Progenitor cell of endocrine pancreas (in vitro differentiated cells): ENCODE data around the gene PPM1H. TPM values are rescaled to one million over a fixed set of nuclear protein-coding genes. Genes with fewer than 3 reads are reported as not detected.
"Not testable (repeated sequence)": the region's sequence is repeated elsewhere in the genome, so short reads cannot be mapped to it uniquely, and the experiment has no call there.

Experiments used
- DNase-seq: peaks from one replicate; pipeline ENCODE4 v3.0.0; 2021; ENCODE audit warnings: low spot score; ENCODE audit not compliant: unreplicated experiment
- H3K27ac Mint-ChIP-seq: 2 replicates; pipeline ENCODE4 v1.8.0; 2021; ENCODE audit warnings: mild to moderate bottlenecking, moderate library complexity, mixed read lengths
- H3K27me3 Mint-ChIP-seq: 2 replicates; pipeline ENCODE4 v1.8.0; 2021; ENCODE audit warnings: mixed read lengths
- H3K36me3 Mint-ChIP-seq: 2 replicates; pipeline ENCODE4 v1.8.0; 2022; ENCODE audit warnings: mixed read lengths; ENCODE audit not compliant: insufficient read depth
- H3K4me1 Mint-ChIP-seq: 2 replicates; pipeline ENCODE4 v1.8.0; 2021; ENCODE audit warnings: low read depth, mixed read lengths
- H3K4me3 Mint-ChIP-seq: 2 replicates; pipeline ENCODE4 v1.8.0; 2021; ENCODE audit warnings: low read depth, mild to moderate bottlenecking, moderate library complexity, mixed read lengths
- H3K9me3 Mint-ChIP-seq: 2 replicates; pipeline ENCODE4 v1.8.0; 2021; ENCODE audit warnings: low read depth, mixed read lengths
- CTCF ChIP-seq: fragments of 200-600 bp; sonication (generic); IDR thresholded peaks from one replicate; pipeline ENCODE4 v1.5.0; 2021; ENCODE audit warnings: antibody characterized with exemption, mild to moderate bottlenecking; ENCODE audit not compliant: unreplicated experiment
- total RNA-seq: library from RNA; stranded (reverse); gene quantifications from 2 replicates; pipeline ENCODE4 v1.2.1, GENCODE V29; 2021

PPM1H gene
- total RNA-seq, 1 donor from 2014 or later, result 25.4 TPM

DNA sequence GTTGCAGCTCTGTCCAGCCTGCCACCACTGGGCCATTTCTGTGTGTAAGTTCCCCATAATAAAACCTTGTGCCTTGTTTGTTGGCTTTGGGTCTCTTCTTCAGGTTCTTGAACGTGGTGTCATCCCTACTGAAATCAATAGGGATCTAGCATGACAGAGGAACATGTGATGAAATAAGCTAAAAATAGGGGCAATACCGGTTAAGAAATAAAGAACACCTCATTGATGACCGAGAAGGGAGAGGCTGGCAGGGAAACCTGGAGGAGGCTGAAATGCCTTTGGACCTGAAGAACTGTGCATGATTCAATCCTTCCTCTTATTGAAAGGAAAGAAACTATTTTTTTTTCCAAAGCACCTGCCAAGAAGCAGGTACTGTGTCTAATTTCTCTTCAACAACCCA is 172.3 kb downstream of the PPM1H start:
- Mint-ChIP-seq H3K36me3 (peaks cover 6% of the 10 kb centered on the region), H3K4me3 (no peak overlapping the region), H3K27me3 (peaks cover under 1% of the 10 kb centered on the region), H3K27ac (no peak overlapping the region), H3K4me1 (peaks cover 48% of the 10 kb centered on the region), H3K9me3 (peaks cover 8% of the 10 kb centered on the region)
- TF ChIP-seq CTCF, result no peak
- no peak for DNase-seq

DNA sequence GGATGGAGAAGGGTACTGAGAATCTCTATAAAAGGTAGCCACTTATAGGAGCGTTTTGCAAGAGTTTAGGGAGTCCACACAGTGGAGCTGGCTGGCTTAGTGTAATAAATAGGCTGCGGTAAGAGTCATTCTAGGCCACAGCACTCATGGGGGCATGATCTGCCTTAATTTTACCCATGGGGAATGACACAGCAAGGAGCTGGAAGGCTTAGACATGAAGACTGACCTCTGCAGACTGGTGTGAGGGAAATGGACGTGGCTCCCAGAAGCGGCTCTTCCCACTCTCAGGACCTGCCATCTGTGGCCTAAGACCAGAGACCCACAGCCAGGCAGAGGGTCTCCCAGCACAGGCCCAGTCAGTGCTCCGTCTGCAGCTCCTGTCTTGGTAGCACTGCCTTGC is 173.3 kb downstream of the PPM1H start:
- no peak for TF ChIP-seq CTCF
- Mint-ChIP-seq H3K27ac (no peak overlapping the region), H3K4me1 (peaks cover 48% of the 10 kb centered on the region), H3K27me3 (no peaks in the 10 kb centered on the region), H3K9me3 (peaks cover 8% of the 10 kb centered on the region), H3K36me3 (peaks cover 6% of the 10 kb centered on the region), H3K4me3 (no peak overlapping the region)
- no peak for DNase-seq

DNA sequence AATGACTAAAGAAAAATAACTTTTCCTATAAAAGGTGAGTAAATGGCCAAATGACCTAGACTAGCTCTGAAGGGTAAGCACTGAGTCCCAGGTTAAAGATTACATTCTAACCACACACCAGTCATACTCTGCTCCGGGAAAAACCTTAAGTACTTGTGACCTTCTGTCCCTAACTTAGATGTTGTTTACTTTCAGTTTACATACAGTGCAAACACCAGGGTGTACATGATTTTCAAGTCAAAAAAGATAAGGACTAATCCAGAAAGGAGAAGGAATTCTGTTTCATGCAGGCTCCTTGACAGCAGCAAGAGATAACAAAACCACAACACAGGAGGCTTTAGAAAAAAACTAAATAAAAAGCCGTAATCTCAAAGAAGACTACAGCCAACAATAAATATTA is 174.2 kb downstream of the PPM1H start:
- Mint-ChIP-seq H3K27me3 (no peaks in the 10 kb centered on the region), H3K36me3 (peaks cover 7% of the 10 kb centered on the region), H3K4me1 (peaks cover 45% of the 10 kb centered on the region), H3K27ac (peak overlapping the region; percentile 79), H3K9me3 (peaks cover 8% of the 10 kb centered on the region), H3K4me3 (peak overlapping the region; percentile 27)
- DNase-seq, result no peak
- TF ChIP-seq CTCF, result no peak

GRCh38 chr12:62760341-62760740 is 174.6 kb downstream of the PPM1H start:
- H3K27ac Mint-ChIP-seq, result peak overlapping the region; percentile 79
- not testable (repeated sequence) for H3K36me3 Mint-ChIP-seq, H3K27me3 Mint-ChIP-seq, H3K9me3 Mint-ChIP-seq, DNase-seq
- peaks cover 41% of the 10 kb centered on the region for H3K4me1 Mint-ChIP-seq
- peak overlapping the region; percentile 27 for H3K4me3 Mint-ChIP-seq

DNA sequence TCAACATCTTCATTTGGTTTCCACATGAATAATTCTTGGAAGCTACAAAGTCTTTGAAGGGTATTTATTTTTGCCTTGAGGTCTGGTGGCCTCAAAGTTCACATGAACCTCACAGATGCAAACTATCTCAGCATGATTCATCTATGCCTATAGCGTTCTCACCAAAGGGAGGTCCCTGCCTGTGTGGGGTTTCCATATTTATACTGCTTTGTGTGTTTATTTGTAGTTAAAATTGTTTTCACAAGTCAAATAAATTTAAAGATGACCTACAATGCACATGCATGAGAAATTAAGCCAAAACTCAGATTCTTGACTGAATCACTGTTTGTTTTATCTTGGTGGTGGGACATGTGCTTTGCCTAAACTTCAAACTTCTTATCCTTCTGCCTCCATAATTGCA is 176.7 kb downstream of the PPM1H start:
- H3K36me3 Mint-ChIP-seq, result peaks cover 12% of the 10 kb centered on the region
- H3K9me3 Mint-ChIP-seq, result peaks cover 8% of the 10 kb centered on the region
- H3K4me3 Mint-ChIP-seq, result no peak overlapping the region
- H3K27ac Mint-ChIP-seq, result no peak overlapping the region
- no peak for TF ChIP-seq CTCF
- H3K27me3 Mint-ChIP-seq, result no peaks in the 10 kb centered on the region
- no peak for DNase-seq
- peaks cover 28% of the 10 kb centered on the region for H3K4me1 Mint-ChIP-seq

DNA sequence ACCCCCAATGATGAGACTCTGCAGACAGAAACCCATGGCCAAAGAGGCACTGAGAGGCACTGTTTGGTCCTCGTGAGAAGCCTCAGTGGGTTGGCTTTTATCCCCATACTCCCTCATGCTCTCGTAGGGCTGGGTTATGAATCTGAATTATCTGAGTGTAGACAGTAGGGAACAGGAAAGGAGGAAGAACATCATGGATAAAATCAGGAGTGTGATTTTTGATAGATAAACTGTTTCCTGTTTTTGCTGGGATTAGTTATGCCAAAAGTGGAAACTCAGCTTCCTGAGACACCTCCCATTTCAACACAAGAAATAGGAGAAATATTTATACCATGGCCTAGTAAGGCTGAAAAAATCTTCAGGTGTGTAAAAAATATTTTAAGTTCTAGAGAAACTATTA is 177.9 kb downstream of the PPM1H start:
- H3K9me3 Mint-ChIP-seq, result peaks cover 8% of the 10 kb centered on the region
- H3K27me3 Mint-ChIP-seq, result no peaks in the 10 kb centered on the region
- H3K4me3 Mint-ChIP-seq, result no peak overlapping the region
- H3K4me1 Mint-ChIP-seq, result peaks cover 21% of the 10 kb centered on the region
- no peak for TF ChIP-seq CTCF
- DNase-seq, result no peak
- no peak overlapping the region for H3K27ac Mint-ChIP-seq
- H3K36me3 Mint-ChIP-seq, result peaks cover 12% of the 10 kb centered on the region
